ENCODE data around the gene OSMR.

GRCh38 chr5:38835887-38836286 lies 9.9 kb upstream of the OSMR start:
- TF ChIP-seq, protein P1, sequence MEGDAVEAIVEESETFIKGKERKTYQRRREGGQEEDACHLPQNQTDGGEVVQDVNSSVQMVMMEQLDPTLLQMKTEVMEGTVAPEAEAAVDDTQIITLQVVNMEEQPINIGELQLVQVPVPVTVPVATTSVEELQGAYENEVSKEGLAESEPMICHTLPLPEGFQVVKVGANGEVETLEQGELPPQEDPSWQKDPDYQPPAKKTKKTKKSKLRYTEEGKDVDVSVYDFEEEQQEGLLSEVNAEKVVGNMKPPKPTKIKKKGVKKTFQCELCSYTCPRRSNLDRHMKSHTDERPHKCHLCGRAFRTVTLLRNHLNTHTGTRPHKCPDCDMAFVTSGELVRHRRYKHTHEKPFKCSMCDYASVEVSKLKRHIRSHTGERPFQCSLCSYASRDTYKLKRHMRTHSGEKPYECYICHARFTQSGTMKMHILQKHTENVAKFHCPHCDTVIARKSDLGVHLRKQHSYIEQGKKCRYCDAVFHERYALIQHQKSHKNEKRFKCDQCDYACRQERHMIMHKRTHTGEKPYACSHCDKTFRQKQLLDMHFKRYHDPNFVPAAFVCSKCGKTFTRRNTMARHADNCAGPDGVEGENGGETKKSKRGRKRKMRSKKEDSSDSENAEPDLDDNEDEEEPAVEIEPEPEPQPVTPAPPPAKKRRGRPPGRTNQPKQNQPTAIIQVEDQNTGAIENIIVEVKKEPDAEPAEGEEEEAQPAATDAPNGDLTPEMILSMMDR (IDR thresholded peaks at IDR 0.05; ENCODE audit: insufficient read depth, low read length, poor library complexity, severe bottlenecking): no peak
- no peak for TF ChIP-seq EZH2phosphoT487 (conservative IDR thresholded peaks at IDR 0.05; ENCODE audit: low read length)
